ENCODE measurements around the gene KCNAB1. TPM values are rescaled to one million over a fixed set of nuclear protein-coding genes. Genes with fewer than 3 reads are reported as not detected.

KCNAB1 gene
- total and polyA plus RNA-seq, 2 of the 8 experiments (the other 6 are each of a cell fraction or from before 2014, with no cell fraction given) = 0.51 to 2.3 TPM

- Histone ChIP-seq H2BK15ac (ENCODE audit: low read length) (no peak overlapping the region), H3K36me3 (ENCODE audit: control insufficient read depth in 2 of 4, insufficient read depth in 4 of 4, low read length in 3 of 4) (no peaks in the 10 kb centered on the region), H2BK12ac (ENCODE audit: low read depth, low read length) (no peak overlapping the region), H2AFZ (ENCODE audit: low read length) (peak overlapping the region; percentile 91; the same call in 1 of the 2 replicates), H3K27ac (ENCODE audit: low read depth, low read length) (no peak overlapping the region), H3K14ac (ENCODE audit: insufficient read length) (no peak overlapping the region), H3K79me2 (ENCODE audit: control insufficient read depth in 1 of 2, insufficient read depth in 2 of 2, low read length in 2 of 2) (no peaks in the 10 kb centered on the region), H3K23me2 (ENCODE audit: low read depth, low read length) (peaks cover under 1% of the 10 kb centered on the region; the same call in 1 of the 2 replicates), H3K4ac (replicated peaks; ENCODE audit: insufficient read length, low read depth, low read length) (no peak overlapping the region), H3K23ac (ENCODE audit: insufficient read length) (no peak overlapping the region), H4K8ac (ENCODE audit: extremely low read depth, insufficient read depth, low read length) (no peak overlapping the region), H3K56ac (replicated peaks; ENCODE audit: insufficient read length, low read depth, low read length) (no peak overlapping the region), H2BK120ac (replicated peaks; ENCODE audit: low read depth, low read length) (no peak overlapping the region), H3K4me3 (ENCODE audit: extremely low read depth in 1 of 4, insufficient read depth in 2 of 4, low read depth in 3 of 4, low read length in 4 of 4) (no peak overlapping the region), H4K91ac (replicated peaks; ENCODE audit: insufficient read length, low read length) (no peak overlapping the region), H2BK20ac (ENCODE audit: low read length) (no peak overlapping the region), H3K9ac (replicated peaks in 1 of 4; ENCODE audit: extremely low read depth in 1 of 4, low read depth in 3 of 4, low read length in 3 of 4) (no peak overlapping the region), H3K18ac (ENCODE audit: extremely low read depth, low read length) (no peak overlapping the region), H3K27me3 (replicated peaks in 1 of 4; ENCODE audit: control insufficient read depth in 3 of 4, extremely low read depth in 1 of 4, insufficient read depth in 3 of 4, low read length in 3 of 4) (no peaks in the 10 kb centered on the region), H3K4me1 (replicated peaks in 1 of 4; ENCODE audit: control insufficient read depth in 3 of 4, insufficient read depth in 4 of 4, low read length in 3 of 4) (no peaks in the 10 kb centered on the region), H3K4me2 (ENCODE audit: insufficient read depth in 1 of 2, low read depth in 2 of 2, low read length in 2 of 2) (no peak overlapping the region), H4K20me1 (replicated peaks in 1 of 2; ENCODE audit: control insufficient read depth in 1 of 2, insufficient read depth in 2 of 2, low read length in 2 of 2) (no peaks in the 10 kb centered on the region), H3K9me3 (ENCODE audit: insufficient read depth in 2 of 2, low read depth in 1 of 2, low read length in 1 of 2) (no peaks in the 10 kb centered on the region), H4K5ac (ENCODE audit: insufficient read length, low read depth, low read length) (no peak overlapping the region), H3K79me1 (ENCODE audit: low read depth, low read length) (no peaks in the 10 kb centered on the region), H2AK5ac (ENCODE audit: low read depth, low read length) (no peak overlapping the region), H2BK5ac (ENCODE audit: low read depth, low read length) (no peak overlapping the region)
- WGBS, 2 experiments (ENCODE audit: extremely low coverage in 1 of 2, insufficient coverage in 1 of 2, insufficient read length in 1 of 2, insufficient replicate concordance in 2 of 2, low coverage in 1 of 2, low lambda C conversion rate in 2 of 2, missing lambda C conversion rate in 1 of 2) = 86% methylated on average over 2 of the region's 2 CpGs; no CpG with 5 or more reads in 1 of the 2 experiments
- FAIRE-seq (no peak), DNase-seq (ENCODE audit: low read depth in 1 of 2, low spot score in 2 of 2) (no peak)
- no peak for TF ChIP-seq CTBP2 (IDR thresholded peaks at IDR 0.05; ENCODE audit: borderline replicate concordance, insufficient read depth, insufficient read length, low read length)
- no peak for TF ChIP-seq SUZ12 (IDR thresholded peaks at IDR 0.05; ENCODE audit: low read length)
- no peak for TF ChIP-seq JUND (IDR thresholded peaks at IDR 0.05; ENCODE audit: low read length)
- no peak for TF ChIP-seq RXRA (IDR thresholded peaks at IDR 0.05; ENCODE audit: insufficient read depth, low read depth, low read length)
- TF ChIP-seq BCL11A (IDR thresholded peaks at IDR 0.05; ENCODE audit: low read depth in 2 of 2, low read length in 2 of 2) = no peak
- TF ChIP-seq NANOG (IDR thresholded peaks at IDR 0.05; ENCODE audit: insufficient read depth, low read depth, low read length, poor library complexity, severe bottlenecking) = no peak
- TF ChIP-seq POLR2A (IDR thresholded peaks at IDR 0.05; ENCODE audit: control extremely low read depth in 1 of 2, low read depth in 2 of 2, low read length in 2 of 2) = no peak
- no peak for TF ChIP-seq EGR1 (IDR thresholded peaks at IDR 0.05; ENCODE audit: borderline replicate concordance, low read depth, low read length)
- TF ChIP-seq SIRT6 (IDR thresholded peaks at IDR 0.05; ENCODE audit: low read length) = no peak
- CTCF ChIA-PET (ENCODE audit: partially characterized antibody) = interaction anchor here (0.9 to 7.6 kb wide), 9 partner anchors 8 to 332 kb away, joined by 3 to 53 read pairs (median 5); no protein-coding TSS in a partner anchor
- POLR2A ChIA-PET (ENCODE audit: partially characterized antibody) = no interaction called here
Observed at GRCh38 chr3:156142702-156143101, 22.3 kb downstream of the KCNAB1 start.

All from H1 (cell line).